ENCODE data around the gene FGD5.

The FGD5 gene

GRCh38 chr3:14938954-14939353 lies 120.2 kb downstream of the FGD5 start:
- Histone ChIP-seq H3K27me3 (ENCODE audit: control insufficient read depth, insufficient read depth, low read length) (no peaks in the 10 kb centered on the region), H3K27ac (ENCODE audit: low read length) (no peak overlapping the region), H3K36me3 (ENCODE audit: control insufficient read depth, low read depth, low read length) (peaks cover 7% of the 10 kb centered on the region), H3K9ac (ENCODE audit: low read length) (no peak overlapping the region), H3K9me3 (ENCODE audit: control insufficient read depth, low read depth, low read length) (no peaks in the 10 kb centered on the region), H3K4me1 (ENCODE audit: control insufficient read depth, low read depth, low read length) (no peaks in the 10 kb centered on the region), H3K4me3 (ENCODE audit: low read length) (no peak overlapping the region)

- no peaks in the 10 kb centered on the region for H3K4me1 ChIP-seq (ENCODE audit: control insufficient read depth, low read depth, low read length)
- no peaks in the 10 kb centered on the region for H3K27me3 ChIP-seq (ENCODE audit: control insufficient read depth, insufficient read depth, low read length)
- H3K9ac ChIP-seq (ENCODE audit: low read length): no peak overlapping the region
- no peak overlapping the region for H3K4me3 ChIP-seq (ENCODE audit: low read length)
- H3K36me3 ChIP-seq (ENCODE audit: control insufficient read depth, low read depth, low read length): peaks cover 25% of the 10 kb centered on the region
- no peaks in the 10 kb centered on the region for H3K9me3 ChIP-seq (ENCODE audit: control insufficient read depth, low read depth, low read length)
- H3K27ac ChIP-seq (ENCODE audit: low read length): no peak overlapping the region
Observed at GRCh38 chr3:14941871-14942270, 123.1 kb downstream of the FGD5 start.

- no peaks in the 10 kb centered on the region for H3K27me3 ChIP-seq (ENCODE audit: control insufficient read depth, insufficient read depth, low read length)
- no peak overlapping the region for H3K9ac ChIP-seq (ENCODE audit: low read length)
- no peaks in the 10 kb centered on the region for H3K4me1 ChIP-seq (ENCODE audit: control insufficient read depth, low read depth, low read length)
- no peak overlapping the region for H3K27ac ChIP-seq (ENCODE audit: low read length)
- H3K4me3 ChIP-seq (ENCODE audit: low read length): no peak overlapping the region
- peaks cover 25% of the 10 kb centered on the region for H3K36me3 ChIP-seq (ENCODE audit: control insufficient read depth, low read depth, low read length)
- H3K9me3 ChIP-seq (ENCODE audit: control insufficient read depth, low read depth, low read length): no peaks in the 10 kb centered on the region
Observed at GRCh38 chr3:14943042-14943441, 124.3 kb downstream of the FGD5 start.

- Histone ChIP-seq H3K36me3 (ENCODE audit: control insufficient read depth, low read depth, low read length) (peaks cover 34% of the 10 kb centered on the region), H3K27me3 (ENCODE audit: control insufficient read depth, insufficient read depth, low read length) (no peaks in the 10 kb centered on the region), H3K27ac (ENCODE audit: low read length) (no peak overlapping the region)
Observed at GRCh38 chr3:14946236-14946635, 127.5 kb downstream of the FGD5 start.

GRCh38 chr3:14946739-14947099 lies 128.0 kb downstream of the FGD5 start:
- peaks cover 34% of the 10 kb centered on the region for H3K36me3 ChIP-seq (ENCODE audit: control insufficient read depth, low read depth, low read length)
- peak overlapping the region; percentile 92 for H3K9ac ChIP-seq (ENCODE audit: low read length)
- H3K4me1 ChIP-seq (ENCODE audit: control insufficient read depth, low read depth, low read length): peaks cover 7% of the 10 kb centered on the region
- H3K27me3 ChIP-seq (ENCODE audit: control insufficient read depth, insufficient read depth, low read length): no peaks in the 10 kb centered on the region
- peak overlapping the region; percentile 91 for H3K4me3 ChIP-seq (ENCODE audit: low read length)
- H3K27ac ChIP-seq (ENCODE audit: low read length): peak overlapping the region; percentile 31
- no peaks in the 10 kb centered on the region for H3K9me3 ChIP-seq (ENCODE audit: control insufficient read depth, low read depth, low read length)

More at GRCh38 chr3:14946236-14946635, 127.5 kb downstream of the FGD5 start:
- H3K4me3 ChIP-seq (ENCODE audit: low read length): peak overlapping the region; percentile 91
- H3K4me1 ChIP-seq (ENCODE audit: control insufficient read depth, low read depth, low read length): peaks cover 7% of the 10 kb centered on the region
- H3K9me3 ChIP-seq (ENCODE audit: control insufficient read depth, low read depth, low read length): no peaks in the 10 kb centered on the region
- peak overlapping the region; percentile 92 for H3K9ac ChIP-seq (ENCODE audit: low read length)

GRCh38 chr3:14947100-14947885 lies 128.5 kb downstream of the FGD5 start, which contains the start of gene NR2C2:
Gene NR2C2, plus strand, starts transcription at chr3:14947583. Its CDS starts 56,332 bp downstream, at chr3:15003915.
- peaks cover 7% of the 10 kb centered on the region for H3K4me1 ChIP-seq (ENCODE audit: control insufficient read depth, low read depth, low read length)
- no peaks in the 10 kb centered on the region for H3K9me3 ChIP-seq (ENCODE audit: control insufficient read depth, low read depth, low read length)
- H3K9ac ChIP-seq (ENCODE audit: low read length): peak within 1 kb of the TSS; percentile 93
- H3K4me3 ChIP-seq (ENCODE audit: low read length): peak within 1 kb of the TSS; percentile 91
- peak within 1 kb of the TSS; percentile 91 for H3K27ac ChIP-seq (ENCODE audit: low read length)
- no peaks in the 10 kb centered on the region for H3K27me3 ChIP-seq (ENCODE audit: control insufficient read depth, insufficient read depth, low read length)
- peaks cover 34% of the 10 kb centered on the region for H3K36me3 ChIP-seq (ENCODE audit: control insufficient read depth, low read depth, low read length)

- Histone ChIP-seq H3K27me3 (ENCODE audit: control insufficient read depth, insufficient read depth, low read length) (no peaks in the 10 kb centered on the region), H3K36me3 (ENCODE audit: control insufficient read depth, low read depth, low read length) (peaks cover 34% of the 10 kb centered on the region), H3K9ac (ENCODE audit: low read length) (peak overlapping the region; percentile 96), H3K27ac (ENCODE audit: low read length) (peak overlapping the region; percentile 91), H3K4me3 (ENCODE audit: low read length) (peak overlapping the region; percentile 96), H3K9me3 (ENCODE audit: control insufficient read depth, low read depth, low read length) (no peaks in the 10 kb centered on the region), H3K4me1 (ENCODE audit: control insufficient read depth, low read depth, low read length) (peaks cover 7% of the 10 kb centered on the region)
Observed at GRCh38 chr3:14947886-14948608, 129.3 kb downstream of the FGD5 start.

GRCh38 chr3:14948609-14949038 lies 129.9 kb downstream of the FGD5 start:
- Histone ChIP-seq H3K27ac (ENCODE audit: low read length) (peak overlapping the region; percentile 98), H3K9ac (ENCODE audit: low read length) (peak overlapping the region; percentile 96), H3K27me3 (ENCODE audit: control insufficient read depth, insufficient read depth, low read length) (no peaks in the 10 kb centered on the region), H3K4me1 (ENCODE audit: control insufficient read depth, low read depth, low read length) (peaks cover 7% of the 10 kb centered on the region), H3K9me3 (ENCODE audit: control insufficient read depth, low read depth, low read length) (no peaks in the 10 kb centered on the region), H3K4me3 (ENCODE audit: low read length) (peak overlapping the region; percentile 96), H3K36me3 (ENCODE audit: control insufficient read depth, low read depth, low read length) (peaks cover 30% of the 10 kb centered on the region)

- Histone ChIP-seq H3K9ac (ENCODE audit: low read length) (peak overlapping the region; percentile 96), H3K4me1 (ENCODE audit: control insufficient read depth, low read depth, low read length) (peaks cover 7% of the 10 kb centered on the region), H3K4me3 (ENCODE audit: low read length) (peak overlapping the region; percentile 96), H3K9me3 (ENCODE audit: control insufficient read depth, low read depth, low read length) (no peaks in the 10 kb centered on the region), H3K27me3 (ENCODE audit: control insufficient read depth, insufficient read depth, low read length) (no peaks in the 10 kb centered on the region), H3K27ac (ENCODE audit: low read length) (peak overlapping the region; percentile 98), H3K36me3 (ENCODE audit: control insufficient read depth, low read depth, low read length) (peaks cover 25% of the 10 kb centered on the region)
Observed at GRCh38 chr3:14949126-14949525, 130.4 kb downstream of the FGD5 start.

GRCh38 chr3:14950274-14950673 lies 131.5 kb downstream of the FGD5 start:
- Histone ChIP-seq H3K27me3 (ENCODE audit: control insufficient read depth, insufficient read depth, low read length) (no peaks in the 10 kb centered on the region), H3K9me3 (ENCODE audit: control insufficient read depth, low read depth, low read length) (no peaks in the 10 kb centered on the region), H3K27ac (ENCODE audit: low read length) (no peak overlapping the region), H3K4me1 (ENCODE audit: control insufficient read depth, low read depth, low read length) (peaks cover 7% of the 10 kb centered on the region), H3K36me3 (ENCODE audit: control insufficient read depth, low read depth, low read length) (peaks cover 15% of the 10 kb centered on the region), H3K9ac (ENCODE audit: low read length) (no peak overlapping the region), H3K4me3 (ENCODE audit: low read length) (no peak overlapping the region)

- Histone ChIP-seq H3K4me1 (ENCODE audit: control insufficient read depth, low read depth, low read length) (no peaks in the 10 kb centered on the region), H3K27ac (ENCODE audit: low read length) (no peak overlapping the region), H3K27me3 (ENCODE audit: control insufficient read depth, insufficient read depth, low read length) (no peaks in the 10 kb centered on the region), H3K9ac (ENCODE audit: low read length) (no peak overlapping the region), H3K4me3 (ENCODE audit: low read length) (no peak overlapping the region), H3K36me3 (ENCODE audit: control insufficient read depth, low read depth, low read length) (peaks cover 14% of the 10 kb centered on the region), H3K9me3 (ENCODE audit: control insufficient read depth, low read depth, low read length) (no peaks in the 10 kb centered on the region)
Observed at GRCh38 chr3:14957153-14957552, 138.4 kb downstream of the FGD5 start.

All from iPS-18a (cell line).